Ovary (tissue), 9 donors: ENCODE data around the gene IDUA. TPM values are rescaled to one million over a fixed set of nuclear protein-coding genes. Genes with fewer than 3 reads are reported as not detected.

Experiments used
- DNase-seq, 5 donors: peaks; one replicate each; pipeline ENCODE4 v3.0.0-alpha.2; 2019 to 2020
- H3K27ac ChIP-seq, 2 donors: fragments of 200-600 bp; one replicate each; pipeline versions ENCODE4 v1.5.1 to v1.8.0; 2019 to 2022
- H3K27me3 ChIP-seq: fragments of 200-600 bp; one replicate; pipeline ENCODE4 v1.8.0; 2022
- H3K36me3 ChIP-seq: fragments of 200-600 bp; sonication (generic); one replicate; pipeline ENCODE4 v1.5.1; 2019
- H3K4me1 ChIP-seq: one replicate; pipeline ENCODE4 v1.8.1; 2013; ENCODE audit warnings: mild to moderate bottlenecking, moderate library complexity; ENCODE audit not compliant: insufficient read depth
- H3K4me3 ChIP-seq: fragments of 200-600 bp; sonication (generic); one replicate; pipeline ENCODE4 v1.5.1; 2017
- H3K9me3 ChIP-seq, 2 donors: fragments of 200-600 bp in 1 of 2; sonication (generic) in 1 of 2; one replicate each; pipeline versions ENCODE4 v1.5.1 to v1.8.1; 2013 to 2019; ENCODE audit warnings: mild to moderate bottlenecking in 1 of 2, moderate library complexity in 1 of 2
- CTCF ChIP-seq, 3 donors: fragments of 450-650 bp in 2 of 3; fragments of 200-600 bp in 1 of 3; IDR thresholded peaks; one replicate each; pipeline versions ENCODE4 v1.5.1 to v1.8.0; 2016 to 2022; ENCODE audit warnings: antibody characterized with exemption in 3 of 3, mild to moderate bottlenecking in 1 of 3
- EP300 ChIP-seq: sonication (generic); formaldehyde crosslinking; IDR thresholded peaks from one replicate; pipeline ENCODE4 v1.6.1; 2017; ENCODE audit warnings: antibody characterized with exemption
- POLR2A ChIP-seq: fragments of 450-650 bp; IDR thresholded peaks from one replicate; pipeline ENCODE4 v1.6.1; 2017; ENCODE audit warnings: antibody characterized with exemption, mild to moderate bottlenecking, moderate library complexity
- WGBS, 3 donors: extraction: QIAGEN DNeasy Blood & Tissue Kit in 1 of 3; methylation state at CpG; one replicate each; pipeline versions ENCODE4 v1.1.5 to v1.1.7; 2013 to 2017; 5-methylcytosine and 5-hydroxymethylcytosine counted together
- intact Hi-C, 4 donors: fragments of 100-400 bp; cut with DNase I; formaldehyde crosslinking; loops; one replicate each; pipeline versions ENCODE4 v1.11.0 to v1.15.1; 2022 to 2023
- polyA plus RNA-seq, 2 donors: library from polyadenylated mRNA; stranded (reverse); fragments of 200-250 nt in 1 of 2; fragments of 350-450 nt in 1 of 2; fragmentation: Illumina TruSeq in 1 of 2; extraction: RNeasy Lipid Tissue Mini Kit (QIAGEN cat#74804) in 1 of 2; gene quantifications; one replicate each; pipeline ENCODE4 v1.2.3, GENCODE V29; 2013 to 2014
- total RNA-seq, 7 donors: library from RNA; depleted of rRNA in 2 of 7; stranded (reverse); fragments of >200 nt in 2 of 7; fragmentation: NEBNext Ultra II Directional in 3 of 7; extraction: Animal tissue kit (Norgen Biotek cat#: 25700) in 3 of 7; gene quantifications; one replicate each; pipeline versions ENCODE4 v1.1.0 to v1.2.4, GENCODE V29; 2016 to 2023
- donor health status: DM: no; HTN: no; CAD: no; lungs with moderate emphysema.
- donor health status: DM: no; HTN: no; CAD: no.
- donor health status: Bipolar disorder and iron deficiency.
- donor health status: DM: yes; HTN: yes; CAD: no.
- donor health status: DM: no; HTN: no; CAD: no.
- donor health status: DM: yes; HTN: yes; CAD: no.

Gene IDUA
- total and polyA plus RNA-seq, 9 donors, result 3.1 to 49.1 (median 31.8) TPM

- H3K27ac ChIP-seq, result no peak overlapping the region
- no peak for TF ChIP-seq POLR2A
- TF ChIP-seq EP300, result no peak
- no peak for TF ChIP-seq CTCF (IDR thresholded peaks at IDR 0.05)
- no peaks in the 10 kb centered on the region for H3K4me1 ChIP-seq
- no peaks in the 10 kb centered on the region for H3K36me3 ChIP-seq
- 88 to 92% (median 89%) methylated on average over 40 to 48 of the region's 48 CpGs for WGBS, 3 donors
- intact Hi-C loops, result no loop called here
- H3K9me3 ChIP-seq, result no peaks in the 10 kb centered on the region
- no peak for DNase-seq
- no peak overlapping the region for H3K4me3 ChIP-seq
- no peaks in the 10 kb centered on the region for H3K27me3 ChIP-seq
These were observed 20.4 kb upstream of the IDUA start for GRCh38 chr4:966266-967112.

GRCh38 chr4:967113-968104 is 19.4 kb upstream of the IDUA start:
- TF ChIP-seq EP300, result no peak
- TF ChIP-seq POLR2A, result no peak
- no peak for TF ChIP-seq CTCF (IDR thresholded peaks at IDR 0.05)
- no peaks in the 10 kb centered on the region for H3K27me3 ChIP-seq
- H3K4me1 ChIP-seq, result peaks cover 4% of the 10 kb centered on the region
- H3K27ac ChIP-seq, result no peak overlapping the region
- 42 to 52% (median 47%) methylated on average over 51 to 76 of the region's 76 CpGs for WGBS, 3 donors
- DNase-seq, result no peak
- H3K4me3 ChIP-seq, result no peak overlapping the region
- intact Hi-C loops, result no loop called here
- H3K36me3 ChIP-seq, result no peaks in the 10 kb centered on the region
- no peaks in the 10 kb centered on the region for H3K9me3 ChIP-seq

GRCh38 chr4:968221-968620 is 18.6 kb upstream of the IDUA start:
- Histone ChIP-seq H3K27ac (no peak overlapping the region), H3K9me3 (no peaks in the 10 kb centered on the region), H3K4me3 (no peak overlapping the region), H3K27me3 (no peaks in the 10 kb centered on the region), H3K36me3 (no peaks in the 10 kb centered on the region), H3K4me1 (peaks cover 8% of the 10 kb centered on the region)
- no peak for DNase-seq
- 22 to 37% (median 25%) methylated on average over 16 to 24 of the region's 24 CpGs for WGBS, 3 donors
- TF ChIP-seq CTCF (IDR thresholded peaks at IDR 0.05) (no peak), POLR2A (no peak), EP300 (no peak)
- intact Hi-C loops, result no loop called here

- Histone ChIP-seq H3K36me3 (no peaks in the 10 kb centered on the region), H3K27ac (no peak overlapping the region), H3K9me3 (no peaks in the 10 kb centered on the region), H3K4me3 (no peak overlapping the region), H3K4me1 (peaks cover 8% of the 10 kb centered on the region), H3K27me3 (no peaks in the 10 kb centered on the region)
- intact Hi-C loops, result no loop called here
- 82 to 86% (median 83%) methylated on average over 18 to 23 of the region's 23 CpGs for WGBS, 3 donors
- TF ChIP-seq POLR2A (no peak), CTCF (IDR thresholded peaks at IDR 0.05) (no peak), EP300 (no peak)
- no peak for DNase-seq
These were observed 18.0 kb upstream of the IDUA start for GRCh38 chr4:968621-969394.
